HG02973 (cell line): ENCODE results near the gene FAM180A.
"Not testable (repeated sequence)": the region's sequence is repeated elsewhere in the genome, so short reads cannot be mapped to it uniquely, and the experiment has no call there.

Source experiments
- ATAC-seq: cut with Tn5 transposase; IDR thresholded peaks from one replicate; pipeline ENCODE4 v1.9.1; 2021; ENCODE audit warnings: moderate library complexity; ENCODE audit not compliant: unreplicated experiment

The FAM180A gene

DNA sequence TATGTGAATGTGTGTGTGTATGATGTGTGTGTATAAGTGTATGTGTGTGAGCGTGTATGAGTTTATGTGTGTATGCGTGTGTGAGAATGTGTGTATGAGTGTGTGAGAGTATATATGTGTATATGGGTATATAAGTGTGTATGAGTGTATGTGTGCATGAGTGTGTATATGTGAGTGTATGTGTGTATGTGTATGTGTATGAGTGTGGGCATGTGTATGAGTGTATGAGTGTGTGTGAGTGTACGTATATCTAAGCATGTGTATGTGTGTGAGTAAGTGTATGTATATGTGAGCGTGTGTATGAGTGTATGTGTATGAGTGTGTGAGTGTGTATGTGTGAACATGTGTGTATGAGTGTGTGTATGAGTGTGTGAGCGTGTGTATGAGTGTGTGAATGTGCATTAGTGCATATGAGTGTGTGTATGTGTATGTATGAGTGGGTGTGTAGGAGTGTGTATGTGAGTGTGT lies 33.5 kb downstream of the FAM180A start:
- no peak for ATAC-seq

DNA sequence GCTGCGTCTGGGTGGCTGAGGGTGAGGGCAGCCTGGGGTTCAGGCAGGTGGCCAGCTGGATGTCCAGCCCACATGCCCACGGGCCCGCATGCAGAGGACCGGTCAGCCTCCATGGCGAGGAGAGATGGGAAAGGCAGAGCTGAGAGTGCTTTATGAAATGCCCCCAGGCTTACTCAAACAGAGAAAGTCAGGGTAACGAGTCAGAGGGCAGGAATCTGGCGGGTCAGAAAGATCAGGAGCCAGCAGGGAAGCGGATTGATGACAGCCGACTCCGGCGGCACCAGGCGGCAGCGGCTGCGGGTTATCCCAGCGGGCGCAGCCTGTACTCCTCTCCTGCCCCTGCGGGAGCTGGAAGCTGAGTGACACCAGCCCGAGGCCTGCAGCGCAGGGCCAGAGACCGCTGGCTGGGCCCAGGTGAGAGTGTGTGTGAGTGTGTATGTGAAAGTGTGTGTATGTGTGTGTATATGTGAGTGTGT lies 34.0 kb downstream of the FAM180A start:
- ATAC-seq, result no peak

DNA sequence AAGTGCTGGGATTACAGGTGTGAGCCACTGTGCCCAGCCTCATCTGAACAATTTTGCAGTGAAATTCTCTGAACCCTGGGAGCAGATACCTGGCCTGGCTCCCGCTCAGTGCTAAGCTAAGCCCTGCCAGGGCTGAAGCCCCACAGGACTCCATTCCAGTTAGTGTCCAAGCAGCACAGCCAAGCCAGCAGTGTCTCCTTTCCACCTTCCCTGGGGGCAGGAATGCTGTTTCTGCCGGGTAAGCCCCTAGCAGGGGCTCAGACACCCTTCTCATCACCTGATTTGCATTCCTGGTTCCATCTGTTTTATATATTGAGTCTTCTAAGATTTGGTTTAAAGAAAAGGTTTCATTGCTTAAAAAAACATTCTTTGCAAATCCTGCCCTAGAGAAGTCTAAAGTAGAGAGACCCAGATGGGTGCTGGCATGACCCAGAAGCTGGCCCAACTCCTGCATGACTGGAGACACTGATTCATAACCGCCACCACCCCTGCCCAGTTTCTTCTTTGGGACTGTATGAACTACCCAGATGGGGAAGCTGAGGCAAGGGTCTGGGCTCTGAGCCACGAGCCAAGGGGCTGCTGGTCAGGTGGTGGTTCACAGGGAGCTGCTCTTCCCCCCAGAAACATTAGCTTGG lies 34.7 kb downstream of the FAM180A start:
- no peak for ATAC-seq

DNA sequence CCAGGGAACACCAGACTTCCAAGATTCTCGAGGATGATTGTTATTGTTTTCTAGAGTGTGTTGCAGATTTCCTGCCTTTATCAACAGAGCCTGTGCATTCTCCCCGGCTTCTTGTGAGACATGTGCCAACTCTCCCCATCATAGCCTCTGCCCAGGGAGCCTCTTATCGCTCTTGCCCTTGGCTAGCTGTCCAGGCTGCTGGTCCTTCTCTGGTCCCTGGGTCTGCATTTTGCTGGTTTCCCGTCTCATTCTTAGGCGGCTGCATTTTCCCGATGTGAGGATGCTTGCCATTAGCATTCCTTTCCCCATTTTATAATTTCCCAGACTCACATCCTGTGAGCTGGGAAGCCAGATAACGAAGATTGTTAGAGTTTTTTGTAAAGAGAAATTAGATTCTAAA lies 35.8 kb downstream of the FAM180A start:
- no peak for ATAC-seq

DNA sequence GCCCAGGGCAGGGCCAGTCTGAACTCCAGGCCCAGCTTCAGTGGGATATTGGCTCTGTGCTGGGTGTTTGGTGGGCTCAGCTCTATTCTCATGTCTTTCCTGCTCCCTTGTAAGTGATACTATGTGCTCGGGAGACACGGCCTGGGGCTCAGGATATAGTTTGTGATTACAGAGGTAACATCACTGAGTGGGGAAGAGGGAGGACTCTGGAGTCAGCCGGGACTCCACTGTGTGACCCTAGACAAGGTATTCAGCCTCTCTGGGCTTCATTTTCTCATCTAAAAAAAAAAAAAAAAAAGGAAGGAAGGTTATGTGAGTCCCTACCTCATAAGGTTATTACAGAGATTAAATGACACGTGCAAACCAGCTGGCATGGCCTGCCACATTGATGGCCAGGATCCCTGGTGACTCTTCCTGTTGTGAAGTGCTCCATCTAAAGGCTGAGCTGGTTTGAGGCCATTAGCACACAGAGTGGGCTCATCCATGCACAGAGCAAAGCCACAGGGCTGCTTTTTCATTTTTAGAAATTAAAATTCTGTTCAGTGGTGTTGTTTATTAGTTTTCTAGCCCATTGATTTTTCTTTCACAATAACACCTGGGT lies 36.3 kb downstream of the FAM180A start:
- ATAC-seq, result no peak

DNA sequence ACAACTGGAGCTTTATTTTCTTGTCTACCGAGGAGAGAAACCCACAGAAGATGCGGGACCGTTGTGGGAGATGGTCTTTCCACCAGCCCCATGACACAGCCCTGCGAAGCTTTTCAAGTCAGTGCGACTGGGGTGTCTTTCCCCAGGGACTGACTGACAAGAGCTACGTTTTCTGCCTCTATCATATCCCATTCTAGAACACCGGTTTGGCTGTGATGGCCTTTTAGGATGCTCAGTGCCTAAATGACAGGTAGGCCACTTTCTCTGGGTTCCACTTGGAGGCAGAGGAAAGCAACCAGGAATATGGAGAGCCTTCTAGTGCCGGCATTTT lies 37.5 kb downstream of the FAM180A start:
- ATAC-seq, result no peak

DNA sequence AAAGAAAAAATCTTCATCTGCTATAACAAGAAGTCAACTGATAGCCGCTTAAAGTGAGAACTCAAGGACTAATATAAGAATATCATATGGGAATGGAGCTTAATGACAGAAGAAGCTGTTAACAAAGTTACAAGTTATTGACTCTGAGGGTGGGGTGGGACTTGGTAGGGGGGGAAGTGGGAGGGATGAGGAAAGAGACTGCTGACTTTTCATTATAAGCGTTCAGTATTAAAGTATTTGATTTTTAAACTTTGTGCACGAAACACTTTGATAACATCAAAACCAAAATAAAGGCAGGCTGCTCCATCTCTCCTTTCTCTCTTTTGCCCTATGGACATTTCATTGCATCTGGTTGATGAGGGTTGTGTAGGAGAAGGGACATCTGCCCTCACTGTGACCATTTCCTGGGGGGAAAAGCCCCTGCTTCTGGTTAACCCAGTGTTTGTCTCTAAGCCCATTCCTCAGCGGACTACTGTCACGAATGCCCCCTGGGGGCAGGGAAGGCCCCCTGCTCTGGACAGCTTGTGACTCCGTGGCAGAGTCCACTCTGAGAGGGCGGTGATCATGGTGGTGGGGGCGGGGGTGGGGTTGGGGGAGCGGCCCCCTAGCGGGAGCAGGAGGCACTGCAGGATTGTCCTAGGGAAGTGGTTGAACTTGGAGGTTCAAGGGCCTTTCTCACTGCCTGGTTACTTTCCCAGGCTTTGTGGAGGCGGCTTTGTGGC lies 38.0 kb downstream of the FAM180A start:
- no peak for ATAC-seq

DNA sequence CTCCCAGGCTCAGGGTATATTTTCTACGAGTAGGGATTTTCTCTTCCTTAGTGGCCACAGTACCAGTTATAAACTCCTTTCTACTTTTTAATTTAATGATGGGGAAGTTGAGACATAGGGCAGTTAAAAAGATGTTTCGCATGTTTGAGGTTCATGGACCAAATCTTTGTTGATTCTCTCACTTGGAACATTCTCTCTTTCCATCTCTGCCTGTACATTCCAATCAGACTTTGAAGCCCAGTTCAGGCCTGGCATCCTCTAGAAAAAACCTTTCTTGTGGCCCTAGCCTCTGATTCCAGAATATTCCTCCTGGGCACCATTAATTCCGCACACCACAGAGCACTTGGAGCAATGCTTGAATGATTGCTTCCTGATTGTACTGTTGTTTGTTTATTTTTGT lies 39.1 kb downstream of the FAM180A start:
- no peak for ATAC-seq

DNA sequence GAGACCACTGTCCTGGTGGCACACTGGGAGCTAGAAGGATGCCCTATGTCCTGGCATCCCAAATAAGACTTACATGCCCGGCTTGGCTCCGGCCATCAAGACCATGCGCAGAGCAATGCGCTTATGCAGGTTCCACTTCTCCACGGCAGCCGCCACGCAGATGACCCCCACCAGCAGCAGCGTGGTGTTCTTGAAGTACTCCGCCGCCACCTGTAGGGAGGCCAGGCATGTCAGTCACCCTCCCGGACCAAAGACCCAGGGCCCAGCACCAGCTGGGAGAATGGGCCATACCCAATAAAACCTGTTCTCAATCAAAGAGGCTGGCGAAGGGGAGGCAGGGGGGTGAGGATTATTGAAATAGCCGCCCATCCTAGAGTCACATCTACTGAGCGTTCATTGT lies 40.6 kb downstream of the FAM180A start:
- no peak for ATAC-seq

DNA sequence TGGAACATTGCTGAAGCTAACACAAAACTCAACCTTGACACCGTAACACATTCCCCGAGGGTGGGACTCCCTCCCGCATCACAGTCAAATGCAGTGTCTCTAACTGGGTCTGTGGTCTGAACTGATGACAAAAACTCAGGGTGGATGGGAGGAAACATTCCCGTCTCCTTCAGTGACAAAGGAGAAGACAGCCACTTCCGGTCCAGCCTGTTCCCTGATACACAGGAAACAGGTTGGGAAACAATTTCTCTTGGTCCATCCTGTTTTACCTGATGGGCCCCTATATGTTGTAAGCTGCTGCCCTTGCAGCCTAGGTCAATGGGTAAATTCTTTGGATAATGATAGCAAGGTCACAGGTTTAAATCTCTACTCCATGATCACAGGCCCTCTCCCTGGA lies 41.0 kb downstream of the FAM180A start:
- no peak for ATAC-seq

DNA sequence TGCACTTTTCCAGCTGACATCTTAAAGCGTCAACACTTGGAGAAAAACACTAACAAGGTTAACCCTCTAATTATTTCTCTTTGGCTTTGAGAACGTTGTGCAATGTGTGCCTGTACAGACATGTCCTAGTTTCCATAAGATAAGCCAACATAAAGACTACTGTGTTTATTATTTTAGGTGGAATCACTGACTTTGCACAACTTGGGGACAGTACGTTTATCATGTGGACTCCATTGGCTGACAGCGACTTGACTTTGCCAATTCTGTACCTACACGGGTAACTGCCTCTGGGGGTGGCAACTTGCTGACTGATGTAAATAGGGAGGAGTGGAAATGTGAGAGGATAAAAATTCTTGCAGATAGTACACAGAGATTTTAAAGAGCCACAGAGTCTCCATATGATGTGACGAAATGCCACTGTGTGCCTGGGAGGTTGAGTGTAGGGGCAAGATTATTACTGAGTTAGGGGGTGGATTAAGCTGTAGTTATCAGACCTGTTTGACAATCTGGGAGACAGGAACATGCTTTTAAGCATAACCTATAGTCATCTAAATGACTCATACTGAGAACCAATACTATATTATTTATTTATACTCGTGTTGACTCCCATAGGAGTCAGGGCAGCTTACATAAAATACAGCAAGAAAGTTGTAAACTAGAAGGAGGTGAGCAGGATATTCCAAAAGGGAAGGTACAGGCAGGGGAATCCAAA lies 41.6 kb downstream of the FAM180A start:
- ATAC-seq, result no peak

DNA sequence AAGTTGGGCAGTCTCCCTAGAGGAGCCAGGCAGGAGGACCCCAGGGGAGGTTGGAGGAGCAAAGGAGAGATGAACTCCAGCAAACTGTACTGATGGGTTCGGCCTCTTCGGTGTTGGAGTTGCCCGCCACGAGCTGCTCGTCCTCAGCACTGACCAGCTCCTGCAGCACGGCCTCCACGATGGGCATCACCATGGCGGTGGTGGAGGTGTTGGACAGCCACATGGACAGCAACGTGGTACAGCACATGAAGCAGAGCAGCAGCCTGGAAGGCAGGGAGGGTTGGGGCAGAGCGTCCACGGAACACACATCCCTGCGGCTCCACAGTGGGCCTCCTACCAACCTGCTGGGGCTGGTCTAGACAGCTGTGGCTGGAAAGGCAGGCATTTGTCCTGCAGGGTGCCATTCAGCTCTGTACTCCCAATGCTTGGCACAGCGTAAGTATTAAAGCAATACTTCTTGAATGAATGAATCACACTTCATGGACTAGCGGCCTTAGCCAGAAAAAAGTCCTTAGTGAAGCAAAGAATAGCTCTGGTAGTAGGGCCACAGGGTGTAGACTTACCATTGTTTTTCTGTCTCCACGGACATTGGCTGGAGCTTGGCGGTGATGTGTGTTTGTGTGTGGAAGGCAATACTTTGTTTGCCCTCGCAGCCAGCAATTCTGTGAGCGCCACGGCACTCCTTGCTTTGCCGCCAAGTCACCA lies 42.4 kb downstream of the FAM180A start:
- ATAC-seq, result no peak

DNA sequence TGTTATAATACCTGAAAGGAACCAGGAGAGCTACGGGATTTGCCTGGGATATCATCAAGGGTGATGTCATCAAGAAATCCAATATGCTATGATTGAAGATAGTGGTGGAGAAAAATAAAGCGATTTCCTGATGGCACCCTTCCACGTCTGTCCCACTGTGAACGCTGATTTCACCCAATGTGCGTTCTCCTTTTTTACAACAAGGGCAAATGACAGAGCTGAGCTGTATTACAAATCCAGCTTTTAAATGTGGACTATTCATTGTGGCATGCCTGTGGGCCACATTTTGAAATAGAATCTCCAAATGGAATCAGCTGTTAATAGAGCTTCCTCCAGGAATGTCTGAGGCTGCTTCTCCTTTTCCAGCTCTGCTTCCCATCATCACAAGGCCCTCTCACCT lies 43.9 kb downstream of the FAM180A start:
- ATAC-seq, result no peak

DNA sequence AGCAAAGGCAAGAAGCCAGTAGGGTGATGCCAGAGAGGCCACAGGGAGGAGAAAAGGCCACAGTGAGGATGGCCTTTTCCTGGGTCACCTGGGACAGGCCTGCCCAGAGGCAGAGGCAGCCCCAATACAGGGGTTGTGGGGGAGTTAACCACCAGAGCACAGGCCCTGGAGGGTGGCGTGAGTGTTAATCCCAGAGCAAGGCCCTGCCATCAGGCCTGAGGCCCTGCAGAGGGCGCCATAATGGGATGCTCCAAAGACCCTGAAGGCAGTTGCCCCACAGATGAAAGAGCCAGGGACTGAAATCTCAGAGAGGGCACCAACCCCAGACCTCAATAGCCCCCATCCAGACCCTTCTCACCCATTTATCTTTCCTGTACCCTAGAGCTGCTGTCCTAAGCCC lies 44.5 kb downstream of the FAM180A start:
- ATAC-seq, result no peak

DNA sequence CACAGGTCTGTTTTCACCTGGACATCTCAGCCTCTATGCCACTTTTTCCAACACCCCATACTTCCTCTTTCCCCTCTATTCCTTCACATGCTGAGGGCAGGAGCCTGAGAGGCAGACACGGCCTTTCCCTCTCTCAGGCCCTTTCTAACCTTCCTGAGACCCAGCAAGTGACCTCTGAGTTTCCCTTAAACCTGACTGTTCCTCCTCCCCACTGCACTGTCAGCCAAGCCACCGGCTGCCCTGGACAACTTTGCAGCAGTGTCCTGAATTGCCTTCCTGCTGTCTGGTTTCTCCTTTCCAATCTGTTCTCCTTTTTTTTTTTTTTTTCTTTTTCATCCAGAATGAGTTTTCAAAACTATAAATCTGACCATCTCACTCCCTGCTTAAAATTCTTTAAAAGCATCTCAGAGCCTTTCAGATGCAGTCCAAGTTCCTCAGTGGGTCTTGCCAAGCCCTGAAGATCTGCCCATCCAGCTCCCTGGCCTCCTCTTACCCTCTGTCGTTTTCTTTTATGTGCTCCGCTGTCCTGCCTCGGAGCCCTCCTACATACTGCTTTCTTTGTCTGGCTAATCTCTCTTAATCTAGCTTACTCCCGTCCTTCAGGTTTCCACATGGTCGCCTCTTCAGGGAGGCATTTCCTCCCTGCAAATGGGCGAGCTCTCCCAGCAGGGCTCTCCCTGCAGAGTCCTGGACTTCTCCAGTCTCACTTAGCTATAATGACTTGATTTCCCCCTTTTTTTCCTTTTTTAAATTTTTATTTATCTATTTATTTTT lies 51.1 kb downstream of the FAM180A start:
- ATAC-seq, result no peak

DNA sequence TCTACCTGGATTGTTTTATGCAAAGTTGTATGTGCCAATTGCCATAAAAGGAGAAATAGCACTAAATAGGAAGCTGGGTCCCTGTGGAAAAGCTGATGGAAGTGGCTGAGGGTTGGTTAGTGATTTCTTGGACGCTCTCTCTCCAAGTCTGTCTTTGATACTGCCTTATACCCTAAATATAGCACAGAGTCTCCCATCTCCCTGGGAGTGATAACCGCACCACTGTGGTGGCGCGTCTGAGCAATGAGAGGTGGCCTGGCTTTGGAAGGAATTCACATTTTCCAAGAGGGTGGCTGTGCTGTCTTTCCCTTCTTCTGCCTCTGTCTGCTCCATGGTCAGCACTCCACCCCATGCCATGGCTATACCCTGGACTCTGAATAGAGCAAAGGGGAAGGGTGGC lies 55.1 kb downstream of the FAM180A start:
- ATAC-seq, result no peak

DNA sequence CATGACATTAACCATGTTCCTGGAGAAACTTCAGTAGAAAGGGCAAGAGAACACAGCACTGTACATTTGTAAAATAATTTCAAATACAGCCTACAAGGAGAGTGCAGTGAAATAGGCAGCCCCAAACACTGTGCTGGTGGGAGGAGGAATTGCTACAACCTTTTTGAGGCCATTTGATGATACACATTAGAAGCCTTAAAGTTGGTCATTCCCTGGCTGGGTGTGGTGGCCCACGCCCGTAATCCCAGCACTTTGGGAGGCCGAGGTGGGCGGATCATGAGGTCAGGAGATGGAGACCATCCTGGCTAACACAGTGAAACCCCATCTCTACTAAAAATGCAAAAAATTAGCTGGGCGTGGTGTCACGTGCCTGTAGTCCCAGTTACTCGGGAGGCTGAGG lies 56.0 kb downstream of the FAM180A start:
- not testable (repeated sequence) for ATAC-seq

DNA sequence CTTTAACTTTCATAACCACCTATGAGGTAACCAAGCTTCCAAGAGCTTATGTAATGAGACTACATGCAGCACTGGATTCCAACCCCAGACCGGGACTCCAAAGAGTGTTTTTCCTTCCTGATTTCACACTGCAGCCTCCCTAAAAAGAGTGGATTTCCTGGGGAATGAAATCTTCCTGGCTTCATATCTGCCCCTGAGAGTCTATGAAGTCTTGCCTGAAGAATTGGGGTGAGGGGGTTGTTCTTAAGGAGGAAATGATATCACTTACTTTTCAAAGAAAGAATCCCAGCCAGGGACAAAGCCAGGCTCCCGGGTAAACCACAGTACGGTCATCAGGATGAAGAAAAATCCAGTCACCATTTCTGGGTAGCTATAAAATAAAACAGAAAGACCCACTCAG lies 56.6 kb downstream of the FAM180A start:
- no peak for ATAC-seq

DNA sequence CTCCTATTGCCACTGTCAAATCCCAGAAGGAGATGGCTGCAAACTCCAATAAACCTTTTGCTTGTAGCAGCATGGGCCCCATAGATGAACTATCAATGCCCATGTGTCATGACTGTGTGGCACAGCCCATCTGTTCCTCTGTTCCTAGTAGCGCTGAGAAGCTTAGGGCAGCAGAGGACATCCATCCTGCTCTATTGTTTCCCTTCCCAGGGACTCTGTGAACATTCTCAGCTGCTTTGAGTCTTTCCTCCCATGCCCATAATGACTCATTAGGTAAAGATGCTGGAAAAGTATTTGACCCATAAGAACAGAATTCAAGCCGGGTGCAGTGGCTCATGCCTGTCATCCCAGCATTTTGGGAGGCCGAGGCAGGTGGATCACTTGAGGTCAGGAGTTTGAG lies 58.0 kb downstream of the FAM180A start:
- no peak for ATAC-seq

DNA sequence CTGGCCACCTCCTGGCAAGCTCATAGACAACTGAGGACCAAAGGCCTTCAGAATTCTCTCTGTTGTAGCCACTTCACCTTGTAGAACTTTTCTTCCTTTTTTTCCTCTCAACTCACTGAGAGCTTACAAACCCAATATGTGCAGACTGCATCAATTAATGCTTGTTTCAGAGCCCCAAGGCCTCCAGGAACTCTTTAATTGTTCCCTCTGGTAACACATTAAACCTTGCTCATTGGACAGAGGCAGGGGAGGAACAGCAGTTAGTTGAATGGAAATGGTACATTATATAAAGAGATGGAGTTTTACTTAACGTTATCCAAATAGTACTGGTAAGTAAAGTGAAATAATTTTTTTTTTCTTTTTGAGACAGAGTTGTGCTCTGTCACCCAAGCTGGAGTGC lies 61.1 kb downstream of the FAM180A start:
- no peak for ATAC-seq
